HepG2 (cell line): ENCODE data around the gene KCTD18. TPM values are rescaled to one million over a fixed set of nuclear protein-coding genes. Genes with fewer than 3 reads are reported as not detected.

ENCODE experiments used
- BHLHE40 ChIP-seq: IDR thresholded peaks from 2 replicates; pipeline ENCODE4 v1.6.1; 2011; ENCODE audit warnings: low read length, improper control_type of control experiment
- CCDC6 ChIP-seq: sonication (generic); formaldehyde crosslinking; IDR thresholded peaks from 2 replicates; pipeline ENCODE4 v1.8.1; 2022; ENCODE audit warnings: mild to moderate bottlenecking, missing genetic modification reagents, moderate library complexity
- CENPT ChIP-seq: sonication (generic); formaldehyde crosslinking; IDR thresholded peaks from 2 replicates; pipeline ENCODE4 v1.8.0; 2022; ENCODE audit warnings: low read depth, mild to moderate bottlenecking, moderate library complexity, missing genetic modification reagents
- HOXD1 ChIP-seq: sonication (generic); formaldehyde crosslinking; IDR thresholded peaks from 2 replicates; pipeline ENCODE4 v1.5.0; 2020; ENCODE audit warnings: missing genetic modification reagents
- IKZF4 ChIP-seq: sonication (generic); formaldehyde crosslinking; IDR thresholded peaks from 2 replicates; pipeline ENCODE4 v1.5.1; 2020; ENCODE audit warnings: borderline replicate concordance, mild to moderate bottlenecking, low read depth, missing genetic modification reagents; ENCODE audit errors: not compliant biosample characterization
- NPAS2 ChIP-seq: sonication (generic); formaldehyde crosslinking; IDR thresholded peaks from 2 replicates; pipeline ENCODE4 v1.8.0; 2022; ENCODE audit warnings: mild to moderate bottlenecking, missing genetic modification reagents, borderline replicate concordance
- NRL ChIP-seq: sonication (generic); formaldehyde crosslinking; IDR thresholded peaks from 2 replicates; pipeline ENCODE4 v1.5.0; 2020; ENCODE audit warnings: missing genetic modification reagents, mild to moderate bottlenecking, moderate library complexity, borderline replicate concordance
- PHF8 ChIP-seq: sonication (generic); formaldehyde crosslinking; IDR thresholded peaks from 2 replicates; pipeline ENCODE4 v1.5.0; 2020; ENCODE audit warnings: missing genetic modification reagents
- PITX1 ChIP-seq: sonication (generic); formaldehyde crosslinking; IDR thresholded peaks from 2 replicates; pipeline ENCODE4 v1.5.1; 2020; ENCODE audit warnings: mild to moderate bottlenecking, missing genetic modification reagents
- SMAD9 ChIP-seq: sonication (generic); formaldehyde crosslinking; IDR thresholded peaks from 2 replicates; pipeline ENCODE4 v1.5.1; 2020; ENCODE audit warnings: mild to moderate bottlenecking, missing genetic modification reagents
- TCF7 ChIP-seq: sonication (generic); IDR thresholded peaks from 2 replicates; pipeline ENCODE4 v1.6.1; 2016; ENCODE audit warnings: antibody characterized with exemption, low read depth
- TEAD2 ChIP-seq: sonication (generic); formaldehyde crosslinking; IDR thresholded peaks from 2 replicates; pipeline ENCODE4 v1.9.0; 2021; ENCODE audit warnings: missing genetic modification reagents
- ZNF121 ChIP-seq: sonication (generic); formaldehyde crosslinking; IDR thresholded peaks from 2 replicates; pipeline ENCODE4 v1.5.0; 2020; ENCODE audit warnings: mild to moderate bottlenecking, missing genetic modification reagents
- ZNF34 ChIP-seq: sonication (generic); formaldehyde crosslinking; IDR thresholded peaks from 2 replicates; pipeline ENCODE4 v1.4.0; 2020; ENCODE audit warnings: mild to moderate bottlenecking, missing genetic modification reagents, borderline replicate concordance
- ZNF570 ChIP-seq: sonication (generic); formaldehyde crosslinking; IDR thresholded peaks from 2 replicates; pipeline ENCODE4 v1.4.0; 2020; ENCODE audit warnings: mild to moderate bottlenecking, missing genetic modification reagents, borderline replicate concordance
- ZNF841 ChIP-seq: sonication (generic); formaldehyde crosslinking; IDR thresholded peaks from 2 replicates; pipeline ENCODE4 v1.8.1; 2023; ENCODE audit warnings: missing genetic modification reagents, borderline replicate concordance
- polyA plus RNA-seq, 8 experiments: library from polyadenylated mRNA; depleted of rRNA in 3 of 8; stranded (reverse) in 7 of 8; unstranded in 1 of 8; fragments of >200 nt; fragmentation: Illumina TruSeq in 4 of 8; extraction: Trizol in 4 of 8; gene quantifications; 2 replicates each; pipeline versions ENCODE4 v1.2.1 to v1.2.3, GENCODE V29; 2011 to 2016; ENCODE audit warnings: low read depth in 4 of 8, missing spikeins in 1 of 8, mixed read lengths in 1 of 8; ENCODE audit not compliant: insufficient read depth in 1 of 8
- total RNA-seq, 5 experiments: library from RNA; depleted of rRNA; stranded (reverse); fragments of >200 nt; fragmentation: Illumina TruSeq; extraction: Trizol; gene quantifications; 2 replicates each; pipeline ENCODE4 v1.2.3, GENCODE V29; 2016; ENCODE audit warnings: low read depth in 1 of 5
- TF ChIP-seq, protein P1 (sequence below): sonication (generic); formaldehyde crosslinking; IDR thresholded peaks from 2 replicates; pipeline ENCODE4 v1.4.0; 2020; ENCODE audit warnings: missing genetic modification reagents, mild to moderate bottlenecking, borderline replicate concordance
- TF ChIP-seq, protein P2 (sequence below): IDR thresholded peaks from 2 replicates; pipeline ENCODE4 v1.6.1; 2016; ENCODE audit warnings: missing biosample characterization, missing genetic modification reagents, low read depth
- TF ChIP-seq, protein P3 (sequence below): sonication (generic); formaldehyde crosslinking; IDR thresholded peaks from 2 replicates; pipeline ENCODE4 v1.5.1; 2020; ENCODE audit warnings: missing genetic modification reagents, mild to moderate bottlenecking, borderline replicate concordance

The KCTD18 gene
- total and polyA plus RNA-seq, 2 of the 13 experiments (the other 11 are each of a cell fraction or from before 2014, with no cell fraction given): 2.2 to 7.1 TPM

DNA sequence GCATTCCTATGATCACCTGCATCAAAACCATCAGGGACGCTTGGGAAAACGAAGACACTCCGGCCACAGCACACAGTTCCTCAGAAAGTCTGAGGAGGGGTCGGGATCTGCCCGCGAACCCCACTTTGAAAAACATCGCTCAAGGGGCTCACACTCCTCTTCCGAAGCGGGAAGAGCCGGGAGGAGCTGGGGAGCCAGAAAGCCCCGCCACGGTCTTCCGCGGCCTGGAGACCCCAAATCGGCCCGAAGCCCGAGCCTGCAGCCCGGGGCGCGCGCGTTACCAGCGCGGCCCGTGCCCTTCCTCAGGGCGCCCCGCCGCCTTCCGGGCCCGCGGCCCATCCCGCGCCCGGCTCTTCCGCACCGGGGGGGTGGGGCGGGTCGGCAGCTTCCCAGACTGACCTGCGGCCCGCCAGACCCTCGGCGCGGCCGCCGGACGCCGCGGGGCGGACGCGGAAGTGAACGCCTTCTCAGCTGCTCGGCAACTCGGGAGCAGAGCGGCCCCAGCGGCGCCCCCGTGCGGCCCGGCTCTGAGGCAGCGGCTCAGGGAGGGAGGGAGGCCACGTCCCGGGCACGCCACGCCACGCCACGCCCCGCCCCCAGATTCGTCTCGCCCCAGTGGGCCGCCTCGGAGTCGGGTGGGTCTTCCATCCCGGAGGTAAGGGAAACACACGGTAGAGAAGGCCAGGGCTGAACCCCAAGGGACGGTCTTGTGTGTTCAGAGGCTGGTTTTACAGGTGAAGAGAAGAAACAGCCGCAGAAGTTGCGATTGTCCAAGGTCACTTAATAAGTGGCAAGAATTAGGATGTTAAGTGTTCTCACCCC lies at the start of gene KCTD18 (continued):
- TF ChIP-seq, protein P1, sequence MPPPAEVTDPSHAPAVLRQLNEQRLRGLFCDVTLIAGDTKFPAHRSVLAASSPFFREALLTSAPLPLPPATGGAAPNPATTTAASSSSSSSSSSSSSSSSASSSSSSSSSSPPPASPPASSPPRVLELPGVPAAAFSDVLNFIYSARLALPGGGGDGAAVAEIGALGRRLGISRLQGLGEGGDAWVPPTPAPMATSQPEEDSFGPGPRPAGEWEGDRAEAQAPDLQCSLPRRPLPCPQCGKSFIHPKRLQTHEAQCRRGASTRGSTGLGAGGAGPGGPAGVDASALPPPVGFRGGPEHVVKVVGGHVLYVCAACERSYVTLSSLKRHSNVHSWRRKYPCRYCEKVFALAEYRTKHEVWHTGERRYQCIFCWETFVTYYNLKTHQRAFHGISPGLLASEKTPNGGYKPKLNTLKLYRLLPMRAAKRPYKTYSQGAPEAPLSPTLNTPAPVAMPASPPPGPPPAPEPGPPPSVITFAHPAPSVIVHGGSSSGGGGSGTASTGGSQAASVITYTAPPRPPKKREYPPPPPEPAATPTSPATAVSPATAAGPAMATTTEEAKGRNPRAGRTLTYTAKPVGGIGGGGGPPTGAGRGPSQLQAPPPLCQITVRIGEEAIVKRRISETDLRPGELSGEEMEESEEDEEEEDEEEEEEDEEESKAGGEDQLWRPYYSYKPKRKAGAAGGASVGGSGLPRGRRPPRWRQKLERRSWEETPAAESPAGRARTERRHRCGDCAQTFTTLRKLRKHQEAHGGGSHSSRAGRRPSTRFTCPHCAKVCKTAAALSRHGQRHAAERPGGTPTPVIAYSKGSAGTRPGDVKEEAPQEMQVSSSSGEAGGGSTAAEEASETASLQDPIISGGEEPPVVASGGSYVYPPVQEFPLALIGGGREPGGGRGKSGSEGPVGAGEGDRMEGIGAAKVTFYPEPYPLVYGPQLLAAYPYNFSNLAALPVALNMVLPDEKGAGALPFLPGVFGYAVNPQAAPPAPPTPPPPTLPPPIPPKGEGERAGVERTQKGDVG (CRISPR knock-in tag): 0 out of 2 replicates have a peak, but pooled peaks have one; percentile 45
- peak; percentile 24; the same call in 1 of the 2 replicates for TF ChIP-seq ZNF570 (CRISPR knock-in tag)
- 0 out of 2 replicates have a peak, but pooled peaks have one; percentile 32 for TF ChIP-seq ZNF34 (CRISPR knock-in tag)
- TF ChIP-seq BHLHE40: peak; percentile 45; the same call in 1 of the 2 replicates
- TF ChIP-seq NPAS2: no peak
- TF ChIP-seq PITX1: peak; percentile 16; the same call in 1 of the 2 replicates
- TF ChIP-seq CCDC6 (CRISPR knock-in tag): peak; percentile 94
- peak; percentile 58; the same call in 1 of the 2 replicates for TF ChIP-seq HOXD1 (CRISPR knock-in tag)
- TF ChIP-seq, protein P2, sequence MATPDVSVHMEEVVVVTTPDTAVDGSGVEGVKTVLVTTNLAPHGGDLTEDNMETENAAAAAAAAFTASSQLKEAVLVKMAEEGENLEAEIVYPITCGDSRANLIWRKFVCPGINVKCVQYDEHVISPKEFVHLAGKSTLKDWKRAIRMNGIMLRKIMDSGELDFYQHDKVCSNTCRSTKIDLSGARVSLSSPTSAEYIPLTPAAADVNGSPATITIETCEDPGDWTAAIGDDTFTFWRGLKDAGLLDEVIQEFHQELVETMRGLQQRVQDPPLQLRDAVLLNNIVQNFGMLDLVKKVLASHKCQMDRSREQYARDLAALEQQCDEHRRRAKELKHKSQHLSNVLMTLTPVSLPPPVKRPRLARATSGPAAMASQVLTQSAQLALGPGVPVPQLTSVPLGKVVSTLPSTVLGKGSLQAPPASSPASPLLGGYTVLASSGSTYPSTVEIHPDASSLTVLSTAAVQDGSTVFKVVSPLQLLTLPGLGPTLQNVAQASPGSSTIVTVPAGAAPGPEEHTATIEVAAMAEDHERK (CRISPR knock-in tag): peak; percentile 73
- TF ChIP-seq ZNF841 (CRISPR knock-in tag): peak; percentile 39
- peak; percentile 93 for TF ChIP-seq CENPT (CRISPR knock-in tag)
- no peak for TF ChIP-seq IKZF4
- TF ChIP-seq, protein P3, sequence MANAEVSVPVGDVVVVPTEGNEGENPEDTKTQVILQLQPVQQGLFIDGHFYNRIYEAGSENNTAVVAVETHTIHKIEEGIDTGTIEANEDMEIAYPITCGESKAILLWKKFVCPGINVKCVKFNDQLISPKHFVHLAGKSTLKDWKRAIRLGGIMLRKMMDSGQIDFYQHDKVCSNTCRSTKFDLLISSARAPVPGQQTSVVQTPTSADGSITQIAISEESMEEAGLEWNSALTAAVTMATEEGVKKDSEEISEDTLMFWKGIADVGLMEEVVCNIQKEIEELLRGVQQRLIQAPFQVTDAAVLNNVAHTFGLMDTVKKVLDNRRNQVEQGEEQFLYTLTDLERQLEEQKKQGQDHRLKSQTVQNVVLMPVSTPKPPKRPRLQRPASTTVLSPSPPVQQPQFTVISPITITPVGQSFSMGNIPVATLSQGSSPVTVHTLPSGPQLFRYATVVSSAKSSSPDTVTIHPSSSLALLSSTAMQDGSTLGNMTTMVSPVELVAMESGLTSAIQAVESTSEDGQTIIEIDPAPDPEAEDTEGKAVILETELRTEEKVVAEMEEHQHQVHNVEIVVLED (CRISPR knock-in tag): peak; percentile 94
- TF ChIP-seq TEAD2 (CRISPR knock-in tag): no peak
- TF ChIP-seq NRL (CRISPR knock-in tag): 0 out of 2 replicates have a peak, but pooled peaks have one; percentile 10
- TF ChIP-seq PHF8 (CRISPR knock-in tag): peak; percentile 86
- TF ChIP-seq TCF7: no peak
- TF ChIP-seq SMAD9 (CRISPR knock-in tag): 0 out of 2 replicates have a peak, but pooled peaks have one; percentile 33
- TF ChIP-seq ZNF121 (CRISPR knock-in tag): peak; percentile 68; the same call in 1 of the 2 replicates
